GM19035 (cell line): Measurements from ENCODE around the gene QRICH2.
"Not testable (repeated sequence)": the region's sequence is repeated elsewhere in the genome, so short reads cannot be mapped to it uniquely, and the experiment has no call there.

Source experiments
- ATAC-seq: cut with Tn5 transposase; IDR thresholded peaks from one replicate; pipeline ENCODE4 v1.9.1; 2021; ENCODE audit not compliant: unreplicated experiment

Gene QRICH2

DNA sequence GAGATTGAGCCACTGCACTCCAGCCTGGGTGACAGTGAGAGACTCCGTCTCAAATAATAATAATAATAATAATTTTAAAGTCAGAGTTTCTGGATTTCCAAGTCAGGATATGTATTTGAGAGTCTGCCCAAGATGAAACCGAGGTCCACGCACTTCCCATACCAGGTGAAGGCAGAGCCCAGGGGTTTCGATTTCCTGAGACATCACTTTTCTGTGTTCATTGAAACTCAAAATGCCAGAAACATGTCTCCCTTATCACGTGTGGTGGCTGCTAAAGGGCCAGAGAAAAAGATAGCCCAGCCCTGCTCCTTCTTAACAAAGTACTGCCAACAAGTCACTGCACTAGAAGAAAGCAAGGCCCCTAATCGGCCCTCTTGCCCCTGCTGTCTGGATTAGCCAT is 57.9 kb downstream of the QRICH2 start:
- ATAC-seq, result no peak

DNA sequence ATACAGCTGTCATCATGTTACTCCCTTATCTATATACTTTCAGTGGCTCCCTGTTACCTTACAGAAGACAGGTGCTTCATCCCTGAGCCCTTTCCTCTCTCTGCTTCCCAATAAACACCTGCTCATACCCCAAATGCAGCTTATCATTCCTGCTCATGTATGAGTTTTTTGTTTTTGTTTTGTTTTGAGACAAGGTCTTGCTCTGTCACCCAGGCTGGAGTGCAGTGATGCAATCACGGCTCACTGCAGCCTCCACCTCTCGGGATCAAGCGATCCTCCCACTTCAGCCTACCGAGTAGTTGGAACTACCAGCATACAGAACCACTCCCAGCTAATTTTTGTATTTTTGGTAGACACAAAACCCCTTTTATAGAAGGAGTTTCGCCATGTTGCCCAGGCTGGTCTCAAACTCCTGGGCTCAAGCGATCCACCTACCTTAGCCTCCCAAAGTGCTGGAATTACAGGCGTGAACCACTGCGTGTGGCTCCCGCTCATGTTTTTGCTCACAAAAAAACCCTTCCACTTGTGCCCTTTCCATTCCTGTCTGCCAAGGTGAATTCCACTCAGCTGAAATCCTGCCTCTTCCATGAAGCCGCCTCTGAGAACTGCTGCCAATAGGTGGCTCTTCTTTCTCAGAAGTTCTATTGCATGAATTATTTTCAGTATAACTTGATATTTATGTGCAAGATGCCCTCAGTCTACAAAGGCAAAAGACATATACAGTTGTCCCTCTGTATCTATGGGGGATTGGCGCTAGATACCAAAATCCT is 59.9 kb downstream of the QRICH2 start:
- no peak for ATAC-seq

DNA sequence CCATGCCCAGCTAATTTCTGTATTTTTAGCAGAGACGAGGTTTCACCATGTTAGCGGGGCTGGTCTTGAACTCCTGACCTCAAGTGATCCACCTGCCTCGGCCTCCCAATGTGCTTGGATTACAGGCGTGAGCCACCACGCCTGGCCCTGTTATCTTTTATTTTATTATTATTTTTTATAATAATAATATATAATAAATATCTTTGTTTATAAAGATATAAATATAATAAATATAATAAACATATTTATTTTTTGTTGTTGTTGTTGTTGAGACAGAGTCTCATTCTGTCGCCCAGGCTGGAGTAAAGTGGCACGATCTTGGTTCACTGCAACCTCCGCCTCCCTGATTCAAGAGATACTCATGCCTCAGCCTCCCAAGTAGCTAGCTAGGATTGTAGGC is 60.8 kb downstream of the QRICH2 start:
- ATAC-seq, result no peak

DNA sequence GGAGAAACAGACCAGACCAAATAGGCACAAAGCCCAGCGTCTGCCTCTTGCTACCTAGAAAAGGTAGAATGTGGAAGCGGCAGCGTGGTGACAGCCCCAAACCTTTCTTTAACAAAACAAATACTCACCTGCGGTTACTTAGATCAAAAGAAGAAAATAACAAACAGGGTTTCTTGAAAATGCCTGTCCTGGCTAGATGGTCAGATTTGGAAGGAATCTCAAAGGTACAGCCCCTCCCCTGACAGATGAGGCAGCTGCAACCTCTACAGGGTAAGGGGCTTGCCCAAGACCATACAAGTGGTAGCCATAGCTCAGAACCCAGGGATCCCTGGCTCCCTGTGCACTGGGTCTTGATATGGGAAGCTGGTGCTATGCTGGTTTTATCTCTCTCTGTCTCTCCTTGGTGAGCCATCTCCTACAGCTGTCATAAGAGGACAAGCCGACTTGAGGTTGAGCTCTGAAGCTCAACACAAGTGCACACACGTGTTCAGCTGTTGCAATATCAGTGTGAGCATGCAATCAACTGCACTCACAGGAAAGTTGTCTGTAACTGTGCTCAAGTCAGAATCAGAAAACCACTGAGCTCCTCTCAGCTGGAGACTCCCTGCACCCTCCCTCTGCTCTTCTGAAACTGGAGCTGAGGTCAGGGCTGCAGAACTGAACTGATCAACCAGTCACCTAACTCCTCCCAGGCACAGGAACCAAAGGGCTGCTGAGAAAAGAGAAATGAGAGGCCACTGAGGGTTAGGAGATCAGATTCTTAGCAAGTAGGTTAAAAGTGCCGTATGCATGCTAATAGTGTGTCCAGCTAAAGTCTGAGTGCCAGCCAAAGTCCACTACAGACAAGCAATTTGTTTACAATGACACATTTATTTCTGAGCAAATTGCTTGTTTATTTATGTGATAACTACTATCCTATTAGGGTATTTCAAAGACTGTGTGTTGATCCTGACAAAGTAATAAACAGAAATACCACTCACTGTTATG is 61.7 kb downstream of the QRICH2 start:
- ATAC-seq, result peak; percentile 94

DNA sequence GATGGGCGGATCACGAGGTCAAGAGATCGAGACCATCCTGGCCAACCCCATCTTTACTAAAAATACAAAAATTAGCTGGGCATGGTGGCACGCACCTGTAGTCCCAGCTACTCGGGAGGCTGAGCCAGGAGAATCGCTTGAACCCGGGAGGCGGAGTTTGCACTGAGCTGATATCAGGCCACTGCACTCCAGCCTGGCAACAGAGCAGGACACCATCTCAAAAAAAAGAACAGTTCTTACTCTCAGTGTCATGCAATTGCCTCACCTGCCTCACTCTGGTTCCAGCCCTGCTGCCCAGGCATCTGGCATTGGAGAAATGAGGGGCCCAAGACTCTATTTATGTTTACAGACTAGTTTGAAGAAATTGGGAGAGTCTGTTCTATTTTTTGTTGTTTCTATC is 63.4 kb downstream of the QRICH2 start:
- not testable (repeated sequence) for ATAC-seq

DNA sequence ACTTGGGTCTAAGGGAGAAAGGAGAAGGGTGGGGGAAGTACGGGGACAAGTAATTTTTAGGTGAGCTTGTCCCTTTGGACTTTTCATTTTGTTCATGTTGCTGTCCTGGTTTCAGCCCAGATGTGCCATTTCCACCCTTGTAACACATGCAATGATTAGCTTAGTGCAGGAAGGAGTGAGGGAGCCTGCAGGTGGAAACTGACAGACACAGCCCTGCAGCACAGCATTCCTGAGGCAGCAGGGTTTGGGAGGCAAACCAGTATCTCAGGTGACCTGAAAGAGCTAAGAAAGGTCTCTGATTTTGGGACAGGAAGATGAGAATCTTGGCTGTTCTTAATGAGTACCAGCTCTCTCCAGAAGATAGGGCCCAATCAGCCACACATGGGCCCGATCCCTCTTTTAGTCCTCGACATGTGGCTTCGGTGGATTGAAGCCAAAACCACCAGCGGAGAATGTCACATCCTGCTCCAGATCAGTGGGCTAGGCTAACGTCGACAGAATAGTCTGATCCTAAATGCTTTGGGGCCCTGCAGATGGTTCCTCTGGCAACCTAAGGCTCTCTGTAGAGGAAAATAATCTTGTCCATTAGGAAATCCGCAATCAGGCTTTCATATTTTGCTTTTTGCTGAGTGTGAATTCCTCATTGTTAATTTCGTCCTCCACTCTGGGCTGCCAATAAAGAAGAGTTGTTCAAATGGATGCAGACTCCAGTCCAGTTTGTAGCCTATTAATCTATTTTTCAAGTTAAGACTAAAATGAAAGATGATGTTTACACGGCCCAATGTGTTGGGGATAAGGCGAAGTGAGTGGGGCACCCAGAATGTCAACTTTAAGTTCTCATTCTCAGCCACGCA is 64.0 kb downstream of the QRICH2 start:
- ATAC-seq, result no peak

DNA sequence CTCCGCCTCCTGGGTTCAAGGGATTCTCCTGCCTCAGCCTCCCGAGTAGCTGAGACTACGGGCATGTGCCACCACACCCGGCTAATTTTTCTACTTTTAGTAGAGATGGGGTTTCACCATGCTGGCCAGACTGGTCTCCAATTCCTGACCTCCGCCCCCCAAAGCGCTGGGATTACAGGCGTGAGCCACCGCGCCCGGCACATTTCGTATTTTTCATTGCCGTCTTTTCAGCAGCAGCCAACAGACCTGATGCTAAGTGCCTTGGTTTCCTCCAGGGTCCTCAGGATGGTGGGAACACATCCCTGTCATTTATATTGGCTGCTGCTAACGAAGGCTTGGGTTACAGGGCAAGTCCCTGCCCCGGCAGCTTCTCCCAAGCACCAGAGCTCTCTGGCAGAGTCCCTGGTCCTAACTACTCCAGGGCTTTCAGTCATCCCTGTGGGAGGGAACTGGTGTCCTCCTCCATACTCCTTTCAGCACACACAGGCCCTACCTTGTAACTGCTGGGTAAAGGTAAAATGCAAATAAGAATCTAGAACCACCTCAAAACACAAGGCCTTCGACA is 66.3 kb downstream of the QRICH2 start:
- ATAC-seq, result no peak

DNA sequence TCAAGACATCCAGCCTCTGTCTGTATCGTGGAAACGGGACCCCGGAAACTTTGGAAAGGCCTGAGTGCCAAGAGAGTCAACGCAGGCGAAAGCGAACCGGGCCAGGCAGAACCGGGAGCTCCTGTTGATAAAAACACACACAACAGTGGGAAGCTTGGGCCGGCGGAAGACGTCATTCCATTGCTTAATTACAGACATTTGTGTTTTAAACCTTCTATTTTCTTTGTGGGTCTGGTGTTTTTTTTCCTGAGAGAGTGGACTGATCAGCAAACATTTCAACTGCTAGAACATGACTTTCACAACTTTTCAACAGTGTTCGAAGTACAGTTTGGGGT is 66.9 kb downstream of the QRICH2 start:
- no peak for ATAC-seq

DNA sequence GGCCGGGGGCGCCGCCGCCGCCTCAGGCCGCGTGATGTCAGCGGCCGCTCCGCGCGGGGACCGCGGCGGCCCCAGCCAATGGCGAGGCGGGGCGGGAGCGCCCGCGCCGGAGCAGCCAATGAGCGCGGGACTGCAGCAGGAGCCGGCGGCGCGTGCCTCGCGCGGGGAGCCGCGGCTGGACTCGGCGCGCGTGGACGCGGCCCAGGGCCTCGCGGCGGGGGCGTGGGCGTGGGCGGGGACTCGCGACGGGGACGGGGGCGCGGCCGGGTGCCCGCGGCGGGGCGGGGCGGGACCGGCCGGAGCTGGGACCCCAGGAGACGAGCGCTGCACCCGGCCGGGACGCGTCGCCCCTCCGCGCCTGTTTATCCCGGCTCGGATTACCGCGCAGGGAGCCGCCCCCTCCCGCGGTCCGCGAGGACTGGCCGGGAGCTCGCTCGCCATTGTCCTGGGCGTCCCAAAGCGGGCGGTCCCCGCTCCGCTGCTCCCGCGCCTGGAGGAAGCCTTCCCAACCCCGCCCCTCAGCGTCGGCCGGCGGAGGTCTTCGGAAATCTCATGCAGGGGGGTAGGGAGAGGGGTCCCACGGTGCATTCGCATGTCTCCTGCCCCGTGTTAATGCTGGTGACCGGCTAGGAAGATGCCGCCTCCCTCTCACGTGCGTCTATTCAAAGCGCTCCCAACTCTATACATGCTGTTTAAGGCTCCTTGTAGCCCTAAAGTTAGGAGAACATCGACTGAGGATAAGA is 67.4 kb downstream of the QRICH2 start, which contains the start of gene RNF157:
Gene RNF157 (minus strand): TSS at position 33 of the 743 bp plus-strand sequence. CDS start 253 bp downstream, outside the sequence.
- ATAC-seq, result peak; percentile 69

DNA sequence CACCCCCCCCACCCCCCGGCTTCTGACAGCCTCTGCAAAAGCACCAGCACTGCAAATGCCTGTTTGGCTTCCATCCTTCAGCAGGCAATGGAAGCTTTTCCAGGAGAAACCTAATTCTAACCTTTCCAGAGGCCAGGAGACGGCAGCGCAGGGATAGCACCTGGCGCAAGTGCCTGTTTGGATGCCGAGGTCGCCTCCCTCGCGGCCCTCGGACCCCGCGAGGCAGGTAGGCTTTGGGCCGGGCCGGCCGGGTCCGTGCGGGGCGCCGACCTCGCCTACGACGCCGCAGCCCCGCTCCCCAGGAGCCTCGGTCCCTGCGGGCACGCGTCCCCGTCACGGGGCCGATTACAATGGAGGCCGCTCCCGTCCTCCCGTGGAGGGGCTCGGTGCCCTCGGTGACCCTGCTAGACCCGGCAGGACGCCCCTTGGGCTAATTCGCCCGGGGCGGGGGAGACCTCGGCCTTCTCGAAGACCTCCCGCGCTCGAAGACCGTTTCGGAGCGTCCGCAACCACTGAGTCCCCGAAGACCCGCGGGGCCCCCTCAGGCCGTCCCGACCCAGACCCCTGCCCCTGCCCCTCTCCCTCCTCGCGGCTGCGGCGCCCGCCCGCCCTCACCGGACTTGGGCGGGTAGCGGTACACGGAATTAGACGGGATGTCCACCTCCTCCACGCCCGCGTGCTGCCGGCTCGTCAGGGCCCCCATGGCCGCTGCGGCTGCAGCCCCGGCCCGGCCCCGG is 68.4 kb downstream of the QRICH2 start:
- peak; percentile 14 for ATAC-seq

DNA sequence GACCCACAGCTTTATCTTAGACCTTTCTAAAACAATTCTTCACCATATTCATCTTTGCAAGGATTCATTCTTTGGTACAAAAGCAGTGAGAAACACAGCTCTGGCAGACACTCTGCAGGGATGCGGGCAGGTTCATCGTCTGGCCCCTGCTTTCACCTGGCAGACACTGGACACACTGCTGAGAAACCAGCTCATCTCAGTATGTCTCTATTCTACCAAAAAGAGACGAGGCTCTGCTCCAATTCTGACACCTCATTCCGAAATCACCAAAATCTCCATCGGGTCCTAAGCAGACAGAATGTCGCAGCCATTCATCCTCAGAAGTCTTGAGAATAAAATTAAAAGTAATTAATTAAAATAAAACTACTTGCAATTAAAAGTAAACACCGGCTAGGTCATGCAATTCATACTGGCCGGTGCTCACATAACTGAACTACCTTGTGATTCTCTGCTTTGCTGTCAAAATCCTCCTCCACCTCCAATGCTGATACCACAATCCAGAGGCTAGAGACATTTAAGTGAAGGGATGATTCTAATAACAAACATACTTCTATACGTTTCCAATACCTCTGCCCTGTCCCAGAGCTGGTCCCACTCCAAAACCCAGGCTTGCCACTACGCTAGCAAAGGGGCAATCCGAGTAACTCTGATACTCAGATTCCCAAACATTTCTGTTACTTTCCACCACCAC is 69.1 kb downstream of the QRICH2 start:
- no peak for ATAC-seq

DNA sequence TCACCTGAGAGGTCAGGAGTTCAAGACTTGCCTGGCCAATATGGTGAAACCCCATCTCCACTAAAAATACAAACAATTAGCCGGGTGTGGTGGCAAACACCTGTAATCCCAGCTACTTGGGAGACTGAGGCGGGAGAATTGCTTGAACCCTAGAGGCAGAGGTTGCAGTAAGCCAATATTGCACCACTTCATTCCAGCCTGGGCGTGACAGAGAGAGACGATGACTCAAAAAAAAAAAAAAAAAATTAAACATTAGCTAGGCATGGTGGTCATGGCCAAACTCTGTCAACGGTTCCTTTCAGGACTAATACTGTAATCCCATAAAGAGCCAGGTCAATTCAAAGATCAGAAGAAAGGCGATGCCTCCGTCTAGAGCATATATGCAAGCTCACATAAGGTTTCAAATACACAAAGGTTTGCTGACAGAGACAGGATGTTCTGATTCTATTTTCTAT is 70.2 kb downstream of the QRICH2 start:
- ATAC-seq, result no peak

DNA sequence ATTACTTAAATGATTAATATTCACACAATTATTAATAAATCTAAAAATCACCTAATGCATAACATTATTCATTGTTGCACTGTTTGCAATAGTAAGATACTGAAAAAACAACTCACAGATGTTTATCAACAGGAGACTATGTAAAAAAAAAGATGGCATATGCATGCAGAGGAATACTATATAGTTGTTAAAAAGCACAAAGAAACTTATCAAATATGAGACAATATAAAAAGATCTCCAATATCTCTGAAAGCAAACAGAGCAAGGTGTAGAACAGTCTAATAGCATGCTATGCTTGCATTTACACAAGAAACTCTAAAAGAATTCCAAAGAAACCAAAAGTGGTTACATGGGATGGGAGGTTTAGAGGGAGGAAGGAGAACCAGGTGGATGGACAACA is 71.5 kb downstream of the QRICH2 start:
- ATAC-seq, result no peak

DNA sequence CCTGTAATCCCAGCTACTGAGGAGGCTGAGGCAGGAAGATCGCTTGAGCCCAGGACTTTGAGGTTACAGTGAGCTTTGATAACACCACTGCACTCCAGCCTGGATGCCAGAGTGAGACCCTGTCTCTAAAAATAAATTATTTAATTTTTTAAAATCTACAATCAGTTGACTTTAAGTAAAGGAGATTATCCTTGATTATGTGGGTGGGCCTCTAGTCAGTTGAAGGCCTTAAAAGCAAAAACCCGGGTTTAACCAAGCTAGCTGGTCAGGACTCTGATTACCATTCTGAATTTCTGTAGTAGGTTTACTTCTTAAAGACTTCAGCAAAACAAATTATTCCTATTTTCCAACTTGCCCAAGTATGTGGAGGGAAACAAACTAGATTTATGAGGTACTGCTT is 72.2 kb downstream of the QRICH2 start:
- ATAC-seq, result no peak

DNA sequence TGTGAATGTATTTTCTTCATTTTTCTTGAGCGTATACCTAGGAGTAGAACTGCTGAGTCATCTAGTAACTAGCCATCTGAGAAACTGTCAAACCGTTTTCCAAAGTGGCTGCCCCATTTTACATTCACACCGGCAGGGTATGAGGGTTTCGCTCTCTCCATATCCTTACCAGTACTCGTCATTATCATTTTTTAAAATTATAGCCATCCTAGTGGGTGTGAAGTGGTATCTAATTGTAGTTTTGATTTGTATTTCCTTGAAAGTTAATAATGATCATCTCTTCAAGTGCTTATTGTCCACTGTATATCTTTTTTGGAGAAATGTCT is 73.8 kb downstream of the QRICH2 start:
- ATAC-seq, result no peak

DNA sequence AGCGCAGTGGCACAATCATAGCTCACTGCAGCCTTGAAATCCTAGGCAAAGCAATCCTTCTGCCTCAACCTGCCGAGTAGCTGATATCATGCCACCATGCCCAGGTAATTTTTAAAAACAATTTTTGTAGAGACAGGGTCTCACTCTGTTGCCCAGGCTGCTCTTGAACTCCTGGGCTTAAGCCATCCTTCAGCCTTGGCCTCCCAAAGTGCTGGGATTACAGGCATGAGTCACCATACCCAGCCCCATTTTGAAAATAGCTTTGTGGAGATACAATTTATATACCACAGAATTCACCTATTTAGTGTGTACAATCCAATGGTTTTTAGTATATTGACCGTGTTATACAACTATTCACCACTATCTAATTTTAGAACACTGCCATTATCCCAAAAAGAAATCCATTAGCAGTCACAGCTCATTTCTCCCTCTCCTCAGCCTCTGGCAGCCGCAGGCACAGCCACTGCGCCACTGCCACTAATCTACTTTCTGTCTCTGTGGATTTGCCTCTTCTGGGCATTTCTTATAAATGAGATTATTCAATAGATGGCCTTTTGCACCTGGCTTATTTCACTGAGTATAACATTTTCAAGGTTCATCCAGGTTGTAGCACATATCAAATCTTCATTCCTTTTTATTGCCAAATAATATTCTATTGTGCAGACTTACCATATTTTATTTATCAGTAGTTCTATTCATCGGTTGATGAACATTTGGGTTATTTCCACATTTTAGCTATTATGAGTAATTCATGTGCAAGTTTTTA is 74.3 kb downstream of the QRICH2 start:
- ATAC-seq, result no peak

DNA sequence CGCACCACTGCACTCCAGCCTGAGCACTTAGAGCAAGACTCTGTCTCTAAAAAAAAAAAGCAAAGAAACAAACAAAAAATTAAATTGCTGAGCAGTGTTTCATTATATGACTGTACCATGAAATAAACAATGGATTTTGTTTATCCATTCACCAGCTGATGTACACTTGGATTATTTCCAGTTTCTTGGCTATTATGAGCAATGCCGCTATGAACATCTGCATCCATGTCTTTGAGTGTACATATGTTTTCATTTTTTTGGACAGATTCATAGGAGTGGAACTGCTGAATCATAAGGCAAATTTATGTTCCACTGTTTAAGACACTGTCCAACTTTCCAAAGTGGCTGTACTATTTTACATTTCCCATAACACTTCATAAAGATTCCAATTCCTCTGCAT is 75.7 kb downstream of the QRICH2 start:
- ATAC-seq, result no peak

DNA sequence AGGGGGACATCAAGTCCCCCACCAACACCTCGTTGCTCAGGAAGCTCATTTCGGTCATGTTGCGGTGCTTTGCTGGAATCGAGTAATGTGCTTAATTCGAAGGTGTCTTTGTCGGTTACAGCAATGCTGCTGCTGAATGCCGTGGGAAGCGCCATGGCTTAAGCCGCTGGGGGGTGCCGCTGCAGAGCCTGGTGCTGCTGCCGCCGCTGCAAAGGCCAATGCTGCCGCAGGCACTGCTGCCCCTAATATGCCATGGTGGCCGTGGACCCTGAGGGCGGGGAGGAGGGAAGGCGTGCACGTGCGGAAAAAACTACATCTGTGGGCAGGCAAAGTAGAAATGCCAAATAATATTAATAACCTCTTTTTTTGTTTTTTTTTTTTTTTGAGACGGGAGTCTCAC is 81.3 kb downstream of the QRICH2 start:
- ATAC-seq, result not testable (repeated sequence)
